Left cardiac atrium (tissue), 4 donors: ENCODE data around the gene SENP5. TPM values are rescaled to one million over a fixed set of nuclear protein-coding genes. Genes with fewer than 3 reads are reported as not detected.

Experiments
- ATAC-seq, 2 donors: fragments of 200-7000 bp; cut with Tn5 transposase; one replicate each; pipeline ENCODE4 v1.9.1; 2020; ENCODE audit warnings: mild to moderate bottlenecking in 2 of 2, moderate library complexity in 2 of 2
- DNase-seq: peaks from one replicate; pipeline ENCODE4 v3.0.0-alpha.2; 2020
- intact Hi-C, 2 donors: fragments of 100-400 bp; cut with DNase I; formaldehyde crosslinking; loops; one replicate each; pipeline versions ENCODE4 v1.14.1 to v1.15.1; 2022 to 2023
- total RNA-seq, 2 donors: library from RNA; stranded (reverse); fragmentation: NEBNext Ultra II Directional; extraction: Animal tissue kit (Norgen Biotek cat#: 25700); gene quantifications; one replicate each; pipeline ENCODE4 v1.2.1, GENCODE V29; 2021
- donor health status: DM: no; HTN: yes; CAD: no.
- donor health status: DM: no; HTN: yes; CAD: no; lungs with severe emphysema.
- donor health status: DM: yes; HTN: yes; CAD: no.
- donor health status: Dilated cardiomyopathy.

SENP5 gene
- total RNA-seq, 2 donors from 2014 or later: 17.5 to 26.9 TPM

GRCh38 chr3:196983186-196983585 lies 115.5 kb downstream of the SENP5 start:
- no peak for ATAC-seq
- no peak for DNase-seq
- intact Hi-C loops: no loop called here

Other genes starting within 250 kb of the SENP5 start
- 1 to 10 TPM; 5.4 to 6.0 TPM for gene NRROS, start 228.2 kb upstream of the SENP5 start, total RNA-seq
- gene CEP19, start 155.7 kb upstream of the SENP5 start, total RNA-seq: 1 to 10 TPM; 1.3 to 1.7 TPM
- 10 to 100 TPM; 10.9 to 18.4 TPM for gene PIGX, start 155.5 kb upstream of the SENP5 start, total RNA-seq
- gene PAK2, start 128.1 kb upstream of the SENP5 start, total RNA-seq: 10 to 100 TPM; 47.3 to 78.3 TPM
- 10 to 100 TPM; 33.6 to 41.0 TPM for gene NCBP2, start 74.6 kb downstream of the SENP5 start, total RNA-seq
- 1 to 10 TPM; 4.5 to 4.7 TPM for gene PIGZ, start 100.9 kb downstream of the SENP5 start, total RNA-seq
- 10 to 100 TPM in 1 of 2 donors, 1 to 10 TPM in 1; 7.7 to 10.1 TPM for gene MELTF, start 161.9 kb downstream of the SENP5 start, total RNA-seq